Activated CD4-positive, alpha-beta T cell treated with anti-CD3 and anti-CD28 coated beads, Interleukin-2, amount 50 U/mL, for 24 hours (primary cell): ENCODE measurements around the gene METTL9.
"Not testable (repeated sequence)": the region's sequence is repeated elsewhere in the genome, so short reads cannot be mapped to it uniquely, and the experiment has no call there.

Experiments
- DNase-seq, 2 donors: peaks; one replicate each; pipeline ENCODE4 v3.0.0-alpha.2; 2020; ENCODE audit warnings: low read depth in 1 of 2, low spot score in 1 of 2

Gene METTL9

DNA sequence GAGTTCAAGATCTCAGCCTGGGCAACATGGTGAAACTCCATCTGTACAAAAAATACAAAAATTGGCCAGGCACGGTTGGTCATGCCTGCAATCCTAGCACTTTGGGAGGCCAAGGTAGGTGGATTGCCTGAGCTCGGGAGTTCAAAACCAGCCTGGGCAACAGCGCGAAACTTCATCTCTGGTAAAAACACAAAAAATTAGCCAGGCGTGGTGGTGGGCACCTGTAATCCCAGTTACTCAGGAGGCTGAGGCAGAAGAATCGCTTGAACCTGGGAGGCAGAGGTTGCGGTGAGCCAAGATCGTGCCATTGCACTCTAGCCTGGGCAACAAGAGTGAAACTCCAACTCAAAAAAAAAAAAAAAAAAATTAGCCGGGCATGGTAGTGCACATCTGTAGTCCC lies 25.9 kb upstream of the METTL9 start:
- DNase-seq: not testable (repeated sequence)

- DNase-seq: no peak
Observed at GRCh38 chr16:21574372-21574771, 25.0 kb upstream of the METTL9 start.

DNA sequence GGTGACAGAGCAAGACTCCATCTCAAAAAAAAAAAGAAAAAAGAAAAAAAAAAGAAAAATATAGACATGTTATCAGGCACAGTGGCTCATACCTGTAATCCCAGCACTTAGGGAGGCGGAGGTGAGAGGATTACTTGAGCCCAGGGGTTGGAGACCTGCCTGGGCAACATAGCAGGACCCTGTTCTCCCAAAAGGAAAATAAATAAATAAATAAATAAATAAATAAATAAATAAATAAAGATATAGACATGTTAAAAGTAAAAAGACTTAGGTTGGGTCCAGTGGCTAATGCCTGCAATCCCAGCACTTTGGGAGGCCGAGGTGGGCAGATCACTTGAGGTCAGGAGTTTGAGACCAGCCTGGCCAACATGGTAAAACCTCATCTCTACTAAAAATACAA lies 23.1 kb upstream of the METTL9 start:
- not testable (repeated sequence) for DNase-seq

- DNase-seq: not testable (repeated sequence)
Observed at GRCh38 chr16:21577487-21577886, 21.9 kb upstream of the METTL9 start.

DNA sequence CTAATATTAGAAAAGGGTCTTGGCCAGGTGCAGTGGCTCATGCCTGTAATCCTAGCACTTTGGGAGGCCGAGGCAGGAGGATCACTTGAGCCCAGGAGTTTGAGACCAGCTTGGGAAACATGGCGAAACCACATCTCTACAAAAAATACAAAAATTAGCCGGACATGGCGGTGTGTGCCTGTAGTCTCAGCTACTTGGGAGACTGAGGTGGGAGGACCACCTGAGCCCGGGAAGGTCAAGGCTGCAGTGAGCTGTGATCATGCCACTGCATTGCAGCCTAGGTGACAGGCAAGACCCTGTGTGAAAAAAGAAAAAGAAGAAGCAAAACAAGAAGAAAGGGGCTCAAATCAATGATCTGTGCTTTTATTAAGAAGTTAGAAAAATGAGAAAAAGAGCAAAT lies 21.1 kb upstream of the METTL9 start:
- DNase-seq: not testable (repeated sequence)

GRCh38 chr16:21580131-21580530 lies 19.2 kb upstream of the METTL9 start:
- DNase-seq: not testable (repeated sequence)

DNA sequence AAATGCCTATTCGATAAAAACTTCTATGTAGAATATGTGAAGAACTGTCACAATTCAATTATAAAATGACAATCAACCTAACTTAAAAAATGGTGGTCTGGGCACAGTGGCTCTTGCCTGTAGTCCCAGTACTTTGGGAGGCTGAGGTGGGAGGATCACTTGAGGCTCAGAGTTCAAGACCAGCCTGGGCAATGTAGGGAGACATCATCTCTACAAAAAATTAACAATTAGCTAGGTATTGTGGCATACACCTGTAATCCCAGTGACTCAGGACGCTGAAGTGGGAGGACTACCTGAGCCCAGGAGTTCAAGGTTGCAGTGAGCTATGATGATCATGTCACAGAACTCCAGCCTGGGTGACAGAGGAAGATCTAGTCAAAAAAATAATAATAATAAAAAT lies 18.6 kb upstream of the METTL9 start:
- DNase-seq: no peak

- no peak for DNase-seq
Observed at GRCh38 chr16:21584817-21585216, 14.6 kb upstream of the METTL9 start.

GRCh38 chr16:21588593-21588992 lies 10.8 kb upstream of the METTL9 start:
- DNase-seq: not testable (repeated sequence)

DNA sequence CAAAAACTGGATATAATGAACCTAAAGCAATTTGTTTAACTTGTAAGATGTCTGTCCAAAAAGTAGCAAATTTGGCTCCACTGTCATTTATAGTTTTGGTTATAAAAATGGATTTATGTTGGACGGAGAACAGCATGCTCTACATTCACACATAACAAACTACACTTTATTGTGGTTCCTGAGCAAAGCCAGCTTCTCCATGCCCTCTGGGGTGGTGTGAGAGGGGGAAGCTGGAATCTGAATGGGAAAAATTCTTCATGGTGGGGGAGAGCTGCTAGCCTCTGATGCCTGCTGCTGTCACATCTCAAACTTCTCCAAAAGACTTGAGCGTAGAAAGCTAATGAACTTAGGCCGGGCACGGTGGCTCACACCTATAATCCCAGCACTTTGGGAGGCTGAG lies 9.8 kb upstream of the METTL9 start:
- no peak for DNase-seq

DNA sequence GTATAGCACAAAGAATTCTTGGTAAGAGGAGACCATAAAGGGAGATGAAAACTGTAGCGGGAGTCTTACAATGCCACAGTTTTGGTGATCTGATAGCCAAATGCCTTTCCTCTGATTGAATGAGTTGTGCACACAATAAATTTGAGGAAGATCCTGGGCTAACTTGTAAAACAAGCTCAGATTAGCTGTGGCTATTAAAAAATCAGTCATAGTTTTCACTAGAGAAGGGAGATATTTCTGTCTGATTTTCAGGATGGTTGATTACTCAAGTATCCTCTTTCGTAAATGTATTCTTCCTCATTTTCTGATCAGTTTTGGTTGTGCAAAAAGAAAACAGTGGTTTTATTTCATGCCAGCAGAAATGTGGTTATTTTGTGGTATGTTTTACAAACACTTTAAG lies 9.1 kb upstream of the METTL9 start:
- no peak for DNase-seq

DNA sequence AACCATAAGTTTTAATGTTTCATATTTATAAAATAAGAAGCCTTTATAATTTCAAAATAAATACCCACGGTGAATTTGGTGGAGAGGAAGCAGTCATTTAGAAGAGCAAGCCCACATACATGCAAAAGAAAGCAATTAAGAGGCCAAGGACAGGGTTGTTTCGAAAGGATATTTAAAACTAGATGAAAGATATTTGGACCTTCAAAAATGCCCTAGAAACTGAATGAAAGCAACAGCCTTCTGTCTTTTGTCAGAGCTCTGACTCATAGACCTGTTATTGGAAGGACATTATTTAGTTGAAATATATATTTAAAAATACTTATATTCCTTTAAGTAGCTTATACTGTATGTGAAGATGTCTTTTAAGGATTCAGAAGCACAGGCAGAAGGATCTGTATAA lies 8.6 kb upstream of the METTL9 start:
- DNase-seq: no peak

DNA sequence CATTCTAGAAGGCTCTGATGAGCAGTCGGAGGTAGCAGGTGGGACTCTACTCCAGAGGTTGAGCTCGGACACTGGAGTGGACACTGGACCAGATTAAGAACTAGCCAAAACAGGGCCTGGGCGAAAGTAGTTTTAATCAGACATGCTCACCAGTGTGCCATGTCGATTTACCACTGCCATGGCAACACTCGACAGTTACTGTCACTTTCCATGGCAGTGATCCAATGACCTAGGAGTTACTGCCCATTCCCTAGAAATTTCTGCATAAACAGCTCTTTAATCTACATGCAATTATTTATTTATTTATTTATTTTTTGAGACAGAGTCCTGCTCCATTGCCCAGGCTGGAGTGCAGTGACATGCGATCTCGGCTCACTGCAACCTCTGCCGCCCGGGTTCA lies 7.2 kb upstream of the METTL9 start:
- no peak for DNase-seq

GRCh38 chr16:21593530-21594289 lies 5.7 kb upstream of the METTL9 start:
- DNase-seq: no peak

- DNase-seq: no peak
Observed at GRCh38 chr16:21597561-21598030, 1.8 kb upstream of the METTL9 start.

DNA sequence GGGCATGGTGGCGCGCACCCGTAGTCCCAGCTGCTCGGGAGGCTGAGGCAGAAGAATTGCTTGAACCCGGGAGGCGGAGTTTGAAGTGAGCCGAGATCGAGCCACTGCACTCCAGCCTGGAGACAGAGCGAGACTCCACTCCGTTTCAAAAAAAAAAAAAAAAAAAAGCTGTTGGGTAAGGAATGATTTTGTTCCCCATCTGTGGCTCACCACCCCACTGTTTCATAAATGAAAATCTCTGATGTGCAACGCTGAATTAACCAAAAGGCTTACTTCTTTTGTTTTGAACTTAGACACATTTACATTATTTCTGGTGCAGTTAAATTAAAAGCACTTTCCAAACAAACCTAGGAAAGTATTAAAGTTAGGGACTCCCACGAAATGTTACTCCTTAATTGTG lies 1.2 kb upstream of the METTL9 start:
- DNase-seq: no peak

DNA sequence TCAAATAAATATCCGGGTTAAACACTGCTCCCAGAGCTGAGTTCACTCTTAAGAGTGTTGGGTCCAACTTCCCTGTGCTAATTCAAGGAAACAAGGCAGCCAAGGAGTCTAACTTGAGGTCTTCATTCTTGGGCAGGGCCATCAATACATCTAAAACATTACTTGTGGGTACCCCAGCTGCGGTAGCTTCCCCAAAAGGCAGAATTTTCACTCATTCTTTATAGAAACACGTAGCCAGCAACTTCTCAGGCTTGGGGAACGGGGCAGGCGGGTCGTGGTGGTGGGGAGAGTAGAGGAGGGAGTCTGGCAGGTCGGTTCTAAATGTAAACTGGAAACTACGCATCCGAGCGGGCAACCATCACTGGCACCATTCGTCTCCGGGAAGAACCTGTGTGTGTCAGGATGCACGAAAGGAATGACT lies 666 bp upstream of the METTL9 start:
- no peak for DNase-seq

GRCh38 chr16:21600031-21600773 lies 825 bp downstream of the METTL9 start:
- DNase-seq: peak in 1 of 2 donors; percentile 12

GRCh38 chr16:21602785-21603184 lies 3.4 kb downstream of the METTL9 start:
- no peak for DNase-seq

- no peak for DNase-seq
Observed at GRCh38 chr16:21603928-21604327, 4.6 kb downstream of the METTL9 start.

DNA sequence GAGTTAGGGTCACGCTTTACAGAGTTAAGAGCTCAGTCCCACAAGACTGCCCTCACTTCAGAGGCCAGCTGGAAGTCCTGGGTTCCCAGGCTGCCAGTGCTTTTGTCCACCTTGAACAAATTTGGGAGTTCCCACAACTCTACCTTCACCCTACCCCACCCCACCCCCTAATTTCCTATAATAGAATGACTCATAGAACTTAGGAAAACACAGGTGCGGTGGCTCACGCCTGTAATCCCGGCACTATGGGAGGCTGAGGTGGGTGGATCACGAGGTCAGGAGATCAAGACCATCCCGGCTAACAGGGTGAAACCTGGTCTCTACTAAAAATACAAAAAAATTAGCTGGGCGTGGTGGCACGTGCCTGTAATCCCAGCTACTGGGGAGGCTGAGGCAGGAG lies 6.5 kb downstream of the METTL9 start:
- DNase-seq: not testable (repeated sequence)

DNA sequence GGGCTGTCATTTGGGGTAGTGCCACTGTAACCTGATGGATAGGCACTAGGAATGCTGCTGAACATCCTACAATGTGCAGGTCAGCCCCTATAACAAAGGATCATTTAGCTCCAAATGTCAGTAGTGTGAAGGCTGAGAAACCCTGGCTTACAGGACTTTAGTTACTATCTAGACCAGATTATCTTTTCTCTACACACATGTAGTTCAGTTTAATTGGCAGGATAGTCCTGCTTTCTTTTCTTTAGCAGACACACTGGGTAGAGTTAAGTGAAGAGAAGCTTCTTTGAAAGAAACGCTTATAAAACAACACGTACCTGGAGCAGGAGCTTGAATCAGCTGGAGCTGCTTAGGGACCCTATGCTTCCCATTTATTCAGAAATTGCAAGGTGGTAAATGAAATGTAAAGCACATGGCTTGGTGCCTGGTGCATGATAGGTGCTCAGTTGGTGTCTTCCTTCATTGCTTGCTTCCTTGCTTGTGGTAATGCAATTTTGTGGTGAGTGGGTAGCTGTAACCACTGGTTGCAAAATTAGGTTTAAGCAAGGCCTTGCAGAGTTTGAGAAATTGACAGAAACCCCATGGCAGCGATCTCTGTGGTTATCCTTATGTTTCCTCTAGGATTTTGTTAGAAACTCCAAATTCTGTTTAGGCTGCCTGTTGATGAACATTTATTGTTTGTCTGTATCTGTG lies 9.4 kb downstream of the METTL9 start:
- no peak for DNase-seq
